Spleen (tissue), 7 donors: ENCODE measurements around the gene LRRK1.

ENCODE experiments used
- CTCF ChIP-seq, 11 experiments: fragments of 200-600 bp in 7 of 11; fragments of 450-650 bp in 4 of 11; sonication (generic) in 4 of 11; IDR thresholded peaks in 8 of 11; conservative IDR thresholded peaks in 3 of 11; 1 replicate in 7 of 11; 2 replicates in 4 of 11; pipeline versions ENCODE4 v1.4.0 to v1.8.0; 2016 to 2021; ENCODE audit warnings: antibody characterized with exemption in 11 of 11, inconsistent platforms in 4 of 11, mild to moderate bottlenecking in 1 of 11
- POLR2A ChIP-seq, 3 donors: fragments of 450-650 bp; IDR thresholded peaks; one replicate each; pipeline ENCODE4 v1.5.1; 2017; ENCODE audit warnings: antibody characterized with exemption in 3 of 3, mild to moderate bottlenecking in 1 of 3
- POLR2AphosphoS5 ChIP-seq, 3 donors: sonication (generic); formaldehyde crosslinking; IDR thresholded peaks; one replicate each; pipeline ENCODE4 v1.5.1; 2017; ENCODE audit warnings: antibody characterized with exemption in 3 of 3
- donor health status: DM: no; HTN: no; CAD: no; lungs with moderate emphysema.
- donor health status: DM: no; HTN: no; CAD: no.
- donor health status: DM: no; HTN: no; CAD: no.

- TF ChIP-seq CTCF (IDR thresholded peaks at IDR 0.05 in 8 of 11, conservative IDR thresholded peaks at IDR 0.05 in 3 of 11): no peak
- no peak for TF ChIP-seq POLR2AphosphoS5 (IDR thresholded peaks at IDR 0.05)
- TF ChIP-seq POLR2A (IDR thresholded peaks at IDR 0.05): no peak
Measured at GRCh38 chr15:101028321-101028720, 109.2 kb downstream of the LRRK1 start.
